KOPT-K1 (cell line): Measurements from ENCODE around the gene PRAC1.

Experiments
- H3K27ac ChIP-seq: fragments of 200-600 bp; sonication (generic); 2 replicates; pipeline ENCODE4 v1.5.1; 2016; ENCODE audit warnings: antibody characterized with exemption, mild to moderate bottlenecking, low read depth, low read length; ENCODE audit not compliant: poor library complexity, severe bottlenecking
- H3K36me3 ChIP-seq: fragments of 200-600 bp; sonication (generic); 2 replicates; pipeline ENCODE4 v1.5.1; 2017; ENCODE audit warnings: antibody characterized with exemption, mild to moderate bottlenecking, low read length, moderate library complexity; ENCODE audit not compliant: insufficient read depth
- H3K9me3 ChIP-seq: fragments of 200-600 bp; sonication (generic); 2 replicates; pipeline ENCODE4 v1.5.1; 2017; ENCODE audit warnings: antibody characterized with exemption, low read length, mild to moderate bottlenecking; ENCODE audit not compliant: insufficient read depth, poor library complexity, severe bottlenecking

PRAC1 gene

DNA sequence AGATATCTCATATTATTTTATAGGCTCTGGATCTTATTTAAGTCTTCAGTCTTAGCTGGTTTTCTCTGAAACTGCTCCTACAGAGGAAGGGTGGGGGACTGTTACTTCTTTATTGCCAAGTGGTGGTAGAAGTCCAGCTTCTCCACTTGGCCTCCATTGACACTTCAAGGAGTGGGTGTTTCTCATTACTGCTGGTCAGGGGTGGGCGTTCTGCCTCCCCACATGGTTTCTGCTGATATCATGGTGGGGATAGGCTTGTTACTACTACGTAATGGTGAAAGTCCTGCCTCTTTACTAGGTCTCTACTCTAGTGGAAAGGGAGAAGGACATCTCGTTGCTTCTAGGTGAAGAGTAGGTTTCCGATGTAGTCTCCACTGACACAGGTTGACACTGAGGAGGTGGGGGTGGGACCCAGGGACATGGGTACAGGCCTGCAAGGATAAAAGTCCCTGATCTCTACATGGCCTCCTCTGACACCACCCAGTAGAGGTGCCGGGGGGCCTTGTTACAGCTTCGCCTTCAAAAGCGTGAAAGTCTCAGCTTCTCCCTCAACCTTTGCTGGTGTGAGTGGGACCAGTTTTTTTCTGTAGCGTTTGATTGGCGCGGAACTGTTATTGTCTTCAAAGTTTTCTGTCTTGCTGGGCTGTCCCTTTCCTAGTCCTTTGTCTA, 20.3 kb downstream of the PRAC1 start:
- Histone ChIP-seq H3K9me3 (no peaks in the 10 kb centered on the region), H3K36me3 (no peaks in the 10 kb centered on the region), H3K27ac (no peak overlapping the region)

DNA sequence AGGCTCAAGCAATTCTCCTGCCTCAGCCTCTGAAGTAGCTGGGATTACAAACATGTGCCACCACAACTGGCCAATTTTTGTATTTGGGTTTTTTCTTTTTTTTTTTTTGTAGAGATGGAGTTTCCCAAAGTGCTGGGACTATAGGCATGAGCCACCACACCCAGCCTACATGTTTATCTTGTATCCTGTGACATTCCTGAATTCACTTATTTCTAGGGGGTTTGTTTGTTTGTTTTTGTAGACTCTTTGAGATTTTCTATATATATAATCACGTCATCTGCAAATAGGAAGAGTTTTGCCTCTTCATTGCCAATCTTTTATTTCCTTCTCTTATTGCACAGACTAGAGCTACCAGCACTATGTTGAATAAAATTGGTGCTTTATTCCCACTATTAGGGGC, 29.1 kb downstream of the PRAC1 start:
- H3K36me3 ChIP-seq: no peaks in the 10 kb centered on the region
- no peak overlapping the region for H3K27ac ChIP-seq
- no peaks in the 10 kb centered on the region for H3K9me3 ChIP-seq

DNA sequence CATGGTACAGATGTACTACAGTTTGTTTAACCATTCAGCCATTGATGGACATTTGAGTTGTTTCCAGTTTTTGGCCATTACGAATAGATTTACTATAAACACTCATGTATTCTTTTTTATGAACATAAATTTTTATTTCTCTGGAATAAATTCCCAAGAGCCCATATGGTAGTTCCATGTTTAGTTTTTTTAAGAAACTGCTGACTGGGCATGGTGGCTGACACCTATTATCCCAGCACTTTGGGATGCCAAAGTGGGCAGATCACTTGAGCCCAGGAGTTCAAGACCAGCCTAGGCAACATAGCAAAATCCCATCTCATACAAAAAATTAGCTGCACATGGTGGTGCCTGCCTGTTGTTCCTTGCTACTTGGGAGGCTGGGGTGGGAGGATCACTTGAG, 30.3 kb downstream of the PRAC1 start:
- H3K9me3 ChIP-seq: no peaks in the 10 kb centered on the region
- H3K36me3 ChIP-seq: no peaks in the 10 kb centered on the region
- no peak overlapping the region for H3K27ac ChIP-seq

DNA sequence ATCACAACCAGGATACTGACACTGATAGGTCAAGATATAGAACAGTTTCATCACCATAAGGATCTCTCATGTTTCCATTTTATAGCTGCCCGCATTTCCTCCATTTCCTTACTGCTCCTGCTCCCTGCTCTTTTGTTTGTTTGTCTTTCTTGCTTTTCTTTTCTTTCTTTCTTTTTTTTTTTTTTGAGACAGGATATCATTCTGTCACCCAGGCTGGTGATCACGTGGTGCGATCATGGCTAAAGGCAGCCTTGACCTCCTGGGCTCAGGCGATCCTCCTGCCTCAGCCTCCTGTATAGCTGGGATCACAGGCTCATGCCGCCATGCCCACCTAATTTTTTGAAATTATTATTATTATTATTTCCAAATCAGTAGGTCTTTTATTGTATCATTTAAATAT, 31.7 kb downstream of the PRAC1 start:
- Histone ChIP-seq H3K9me3 (no peaks in the 10 kb centered on the region), H3K27ac (no peak overlapping the region), H3K36me3 (no peaks in the 10 kb centered on the region)

DNA sequence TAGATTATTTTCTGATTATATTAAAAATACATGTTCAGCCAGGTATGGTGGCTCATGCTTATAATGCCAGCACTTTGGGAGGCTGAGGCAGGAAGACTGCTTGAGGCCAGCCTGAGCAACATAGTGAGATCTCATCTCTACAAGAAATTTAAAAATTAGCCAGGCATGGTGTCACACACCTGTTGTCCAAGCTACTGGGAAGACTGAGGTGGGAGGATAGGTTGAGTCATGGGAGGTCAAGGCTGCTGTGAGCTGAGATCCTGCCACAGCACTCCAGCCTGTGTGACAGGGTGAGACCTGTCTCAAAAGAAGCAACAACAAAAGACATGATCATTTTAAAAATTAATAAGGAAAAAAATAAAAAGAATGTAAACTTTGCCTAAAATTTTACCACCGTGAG, 40.7 kb downstream of the PRAC1 start:
- Histone ChIP-seq H3K9me3 (no peaks in the 10 kb centered on the region), H3K36me3 (no peaks in the 10 kb centered on the region), H3K27ac (no peak overlapping the region)

DNA sequence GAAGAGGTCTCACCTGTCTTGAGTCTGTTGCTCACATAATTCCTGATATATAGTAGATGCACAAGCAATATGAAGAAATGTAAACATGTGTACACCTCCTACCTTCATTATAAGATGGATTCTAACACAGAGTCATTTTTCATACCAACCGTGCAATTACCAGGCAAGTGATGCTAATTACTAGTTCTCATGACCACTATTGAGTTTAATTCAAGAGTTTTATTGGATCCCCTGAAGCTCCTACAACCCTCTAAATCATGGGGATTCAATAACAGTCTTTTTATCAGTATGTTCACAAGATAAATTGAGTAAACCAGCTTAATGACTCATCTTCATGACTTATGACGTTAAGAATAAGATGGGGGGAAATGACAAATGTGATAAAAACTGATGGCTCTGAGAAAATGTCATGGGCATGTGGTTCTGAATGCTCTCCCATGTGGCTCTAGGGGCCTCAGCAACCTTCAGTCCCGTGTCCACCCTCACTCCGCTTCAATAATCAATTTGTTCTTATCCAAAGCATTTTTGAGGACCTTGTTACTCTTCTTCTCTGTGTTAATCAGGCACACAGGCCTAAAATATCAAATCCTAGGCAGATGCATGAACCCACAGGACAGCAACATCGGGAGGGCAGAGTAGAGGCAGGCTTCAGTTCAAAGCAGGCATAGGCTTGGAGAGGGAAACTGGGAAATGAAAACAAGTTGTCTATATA, 42.8 kb downstream of the PRAC1 start:
- Histone ChIP-seq H3K9me3 (no peaks in the 10 kb centered on the region), H3K36me3 (no peaks in the 10 kb centered on the region), H3K27ac (no peak overlapping the region)

DNA sequence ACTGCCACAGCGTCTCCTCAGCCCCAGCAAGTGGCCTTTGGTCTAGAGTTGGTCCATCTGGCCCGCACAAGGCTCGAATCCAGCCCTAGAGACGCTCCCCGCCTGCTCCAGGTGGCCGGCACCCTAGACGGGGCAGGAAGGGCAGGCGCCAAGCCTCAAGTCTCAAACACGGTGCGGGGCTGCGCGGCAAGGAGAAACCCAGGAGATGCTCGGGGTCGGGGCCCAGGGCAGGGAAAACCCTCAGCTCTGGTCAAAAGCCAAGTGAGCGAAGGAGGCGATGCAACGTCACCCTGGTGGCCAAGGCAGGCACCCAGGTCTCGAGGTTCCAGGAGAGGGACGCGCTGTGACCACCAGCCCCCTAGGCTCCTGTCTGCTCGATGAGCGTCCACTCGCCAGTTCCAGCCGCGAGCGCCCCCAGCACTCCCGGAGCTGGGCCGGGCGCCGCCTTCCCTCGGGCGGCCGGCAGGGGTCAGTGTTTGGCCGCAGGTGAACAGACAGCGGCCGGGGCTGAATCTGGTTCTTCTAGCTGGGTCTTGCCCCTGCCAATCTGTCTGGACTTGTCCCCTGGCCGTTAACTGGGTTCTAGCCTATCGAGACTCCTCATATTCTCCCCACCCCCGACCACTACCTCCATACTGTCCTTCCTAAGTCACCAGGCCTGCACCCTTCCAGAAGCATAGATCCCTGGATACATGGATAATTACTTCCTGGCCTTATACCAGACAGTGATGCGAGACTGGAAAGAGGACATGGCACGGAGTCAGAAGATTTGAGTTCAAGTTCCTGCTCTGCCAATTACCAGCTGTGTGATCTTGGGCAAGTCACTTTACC, 44.0 kb downstream of the PRAC1 start:
- H3K27ac ChIP-seq: no peak overlapping the region
- H3K36me3 ChIP-seq: no peaks in the 10 kb centered on the region
- no peaks in the 10 kb centered on the region for H3K9me3 ChIP-seq

DNA sequence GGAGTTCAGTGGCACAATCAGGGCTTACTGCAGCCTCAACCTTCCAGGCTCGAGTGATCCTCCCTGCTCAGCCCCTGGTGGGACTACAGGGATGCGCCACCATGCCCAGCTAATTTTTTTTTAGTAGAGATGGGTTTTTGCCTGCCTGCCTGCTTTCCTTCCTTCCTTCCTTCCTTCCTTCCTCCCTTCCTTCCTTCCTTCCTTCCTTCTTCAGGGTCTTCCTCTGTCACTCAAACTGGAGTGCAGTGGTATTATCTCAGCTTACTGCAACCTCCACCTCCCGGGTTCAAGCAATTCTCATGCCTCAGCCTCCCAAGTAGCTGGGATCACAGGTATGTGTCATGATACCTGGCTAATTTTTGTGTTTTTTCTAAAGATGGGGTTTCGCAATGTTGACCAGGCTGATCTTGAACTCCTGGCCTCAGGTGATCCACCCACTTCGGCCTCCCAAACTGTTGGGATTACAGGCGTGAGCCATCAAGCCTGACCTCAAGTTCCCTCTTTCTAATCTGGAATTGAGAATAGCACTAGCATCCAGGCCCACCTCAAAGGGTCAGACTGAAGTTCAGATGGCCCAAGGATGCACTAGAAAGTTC, 45.3 kb downstream of the PRAC1 start:
- Histone ChIP-seq H3K36me3 (no peaks in the 10 kb centered on the region), H3K27ac (no peak overlapping the region), H3K9me3 (no peaks in the 10 kb centered on the region)

DNA sequence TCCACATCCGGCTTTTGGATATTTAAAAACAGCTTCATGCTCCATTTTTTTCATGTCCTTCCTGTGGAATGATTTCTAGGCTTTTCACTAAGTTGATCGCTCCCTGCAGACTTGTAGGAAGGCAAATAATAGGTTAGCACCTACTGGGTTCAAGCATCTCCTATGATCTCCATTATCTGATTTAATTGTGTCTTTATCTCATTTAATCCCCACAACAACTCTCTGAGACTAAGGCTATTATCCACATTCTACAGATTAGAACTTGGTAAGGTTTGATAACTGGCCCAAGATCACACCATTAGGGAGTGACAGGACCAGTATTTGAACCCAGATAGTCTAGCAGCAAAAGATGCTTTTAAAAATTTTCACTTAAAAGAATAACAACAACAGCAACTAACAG, 50.0 kb downstream of the PRAC1 start:
- Histone ChIP-seq H3K27ac (no peak overlapping the region), H3K9me3 (no peaks in the 10 kb centered on the region)

More for the DNA sequence above, 50.0 kb downstream of the PRAC1 start:
- H3K36me3 ChIP-seq: no peaks in the 10 kb centered on the region
